HG03060 (cell line): ENCODE results near the gene GRIK2.
"Not testable (repeated sequence)": the region's sequence is repeated elsewhere in the genome, so short reads cannot be mapped to it uniquely, and the experiment has no call there.

Experiments
- ATAC-seq: cut with Tn5 transposase; IDR thresholded peaks from one replicate; pipeline ENCODE4 v1.9.1; 2021; ENCODE audit warnings: low read depth, moderate number of reproducible peaks; ENCODE audit not compliant: unreplicated experiment

GRIK2 gene

DNA sequence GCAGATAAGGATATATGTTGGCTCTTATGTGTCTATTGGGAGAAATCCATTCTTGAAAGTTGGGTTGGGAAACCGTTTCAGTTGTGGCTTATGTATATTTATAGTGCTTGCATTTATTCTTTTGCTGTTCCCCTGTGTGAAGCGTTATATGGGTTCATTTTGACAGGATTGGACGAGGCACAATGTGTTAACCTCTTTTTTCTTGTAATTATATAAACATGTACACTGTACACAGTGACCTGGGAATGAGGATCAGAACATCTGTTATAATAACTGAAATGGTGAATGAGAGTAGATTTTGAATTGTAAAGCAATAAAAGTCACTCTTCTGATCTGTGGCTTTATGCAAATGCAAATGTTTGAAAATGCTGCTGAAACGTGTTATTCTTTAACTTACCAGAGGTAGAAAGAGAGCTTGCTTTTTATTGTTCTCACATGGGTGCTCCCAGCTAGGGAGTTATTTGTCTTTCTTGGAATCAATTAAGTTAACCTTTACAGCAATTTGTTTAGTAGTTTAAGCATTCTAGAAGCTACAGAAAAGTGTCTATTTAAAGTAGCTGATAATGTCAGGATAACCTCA lies 213.7 kb downstream of the GRIK2 start:
- no peak for ATAC-seq

DNA sequence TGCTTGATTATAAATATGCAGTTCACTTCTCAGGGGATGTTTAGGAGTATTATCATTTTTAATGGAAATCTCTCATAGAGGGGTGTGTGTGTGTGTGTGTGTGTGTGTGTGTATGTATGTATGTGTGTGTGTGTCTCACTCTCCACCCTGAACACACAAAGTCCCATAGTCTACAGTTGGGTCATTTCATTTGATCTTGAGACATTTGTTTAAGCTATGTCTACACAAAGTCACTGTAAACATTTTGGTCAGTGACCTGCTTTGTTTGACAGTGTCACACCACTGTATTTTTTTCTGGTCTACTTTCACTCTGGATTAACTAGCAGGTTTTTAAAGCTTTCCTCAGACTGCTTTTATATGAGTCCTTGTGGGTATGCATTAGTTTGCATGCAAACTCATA lies 215.2 kb downstream of the GRIK2 start:
- no peak for ATAC-seq

DNA sequence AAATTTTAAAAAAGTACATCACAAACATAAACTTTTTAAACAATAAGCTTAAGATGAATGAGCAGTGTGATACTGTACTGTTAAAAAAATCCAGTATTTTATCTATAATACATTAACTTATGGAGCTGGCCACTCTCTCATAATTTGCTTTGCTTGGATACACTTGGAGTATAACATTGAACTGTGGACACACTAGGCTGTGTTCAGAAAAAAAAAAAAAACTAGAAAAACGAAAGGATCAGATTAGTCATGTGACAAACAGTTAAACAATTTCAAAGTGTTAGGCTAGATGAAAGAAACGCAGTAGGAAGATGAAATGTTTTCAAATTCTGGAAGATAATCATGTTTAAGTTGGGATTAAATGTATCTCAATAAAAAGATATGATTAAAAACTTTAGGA lies 220.0 kb downstream of the GRIK2 start:
- ATAC-seq, result no peak

DNA sequence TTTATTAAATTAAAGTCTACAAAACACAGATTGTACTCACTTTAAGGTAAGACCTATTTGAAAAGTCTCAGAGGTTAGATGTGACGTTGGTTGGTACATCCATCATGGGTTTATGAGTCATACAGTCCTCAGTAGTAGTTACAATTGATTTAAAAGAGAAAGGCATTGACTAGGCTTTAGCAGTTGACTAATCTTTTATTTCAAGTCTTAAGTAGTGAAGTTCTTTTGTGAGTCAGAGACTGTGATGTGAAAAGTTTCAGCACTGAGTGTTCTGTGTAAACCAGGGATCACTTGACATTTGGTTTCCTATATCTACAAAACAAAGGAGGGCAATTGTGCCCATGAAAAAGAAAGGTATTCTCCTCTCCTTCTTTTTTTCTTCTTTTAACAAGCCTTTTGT lies 221.3 kb downstream of the GRIK2 start:
- peak; percentile 62 for ATAC-seq

DNA sequence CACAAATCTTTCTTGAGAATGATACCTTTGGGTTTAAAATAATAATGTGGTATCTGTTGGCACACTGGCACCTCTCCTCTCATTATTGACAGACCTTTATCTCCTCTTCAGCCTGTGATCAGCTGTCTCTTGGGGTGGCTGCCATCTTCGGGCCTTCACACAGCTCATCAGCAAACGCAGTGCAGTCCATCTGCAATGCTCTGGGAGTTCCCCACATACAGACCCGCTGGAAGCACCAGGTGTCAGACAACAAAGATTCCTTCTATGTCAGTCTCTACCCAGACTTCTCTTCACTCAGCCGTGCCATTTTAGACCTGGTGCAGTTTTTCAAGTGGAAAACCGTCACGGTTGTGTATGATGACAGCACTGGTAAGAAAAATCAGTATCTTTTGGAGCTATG lies 232.8 kb downstream of the GRIK2 start:
- no peak for ATAC-seq

DNA sequence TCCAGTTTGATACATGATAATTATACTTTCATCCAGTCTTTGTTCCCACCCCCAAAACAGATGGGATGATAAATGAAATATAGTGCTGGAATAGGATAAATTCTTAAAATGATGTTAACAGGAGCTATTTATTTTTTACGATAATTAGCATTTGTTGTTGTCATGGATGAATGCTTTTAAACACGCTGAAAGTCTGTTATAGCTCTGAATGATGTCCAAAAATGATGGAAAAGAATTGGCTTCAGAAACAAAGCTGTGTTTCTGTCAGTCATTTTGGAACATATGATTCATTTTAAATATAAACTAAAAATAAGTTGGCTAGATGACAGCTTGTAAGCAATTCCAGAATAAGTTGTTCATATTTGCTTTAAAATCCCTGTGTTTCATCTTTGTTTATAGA lies 237.4 kb downstream of the GRIK2 start:
- ATAC-seq, result no peak

DNA sequence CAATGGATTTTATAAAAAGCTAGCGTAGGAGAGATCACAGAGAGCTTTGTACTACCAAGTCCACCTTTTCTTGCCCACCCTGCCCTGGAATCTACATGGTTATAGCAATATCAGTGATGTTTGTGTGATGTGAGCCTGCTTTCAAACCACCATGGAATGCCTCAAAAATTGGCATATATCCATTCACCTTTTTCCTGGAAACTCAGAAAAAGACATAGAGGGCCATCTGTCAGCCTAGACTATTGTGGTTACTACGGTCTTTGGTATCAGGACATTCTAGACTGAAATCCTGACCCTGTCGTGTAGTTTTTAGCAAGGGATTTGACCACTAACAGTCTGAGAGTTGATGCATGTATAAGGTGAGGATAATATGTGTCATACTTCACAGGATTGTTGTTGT lies 239.6 kb downstream of the GRIK2 start:
- ATAC-seq, result no peak

DNA sequence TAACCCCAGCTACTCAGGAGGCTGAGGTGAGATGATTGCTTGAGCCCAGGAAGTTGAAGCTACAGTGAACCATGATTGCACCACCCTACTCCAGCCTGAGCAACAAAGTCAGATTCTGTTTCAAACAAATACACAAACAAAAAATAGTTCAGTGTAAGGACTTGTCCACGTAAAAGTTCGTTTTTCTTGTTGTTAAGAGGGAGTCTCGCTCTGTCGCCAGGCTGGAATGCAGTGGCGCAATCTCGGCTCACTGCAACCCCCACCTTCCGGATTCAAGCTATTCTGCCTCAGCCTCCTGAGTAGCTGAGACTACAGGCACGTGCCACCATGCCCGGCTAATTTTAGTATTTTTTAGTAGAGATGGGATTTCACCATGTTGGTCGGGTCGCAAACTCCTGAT lies 245.4 kb downstream of the GRIK2 start:
- ATAC-seq, result not testable (repeated sequence)

DNA sequence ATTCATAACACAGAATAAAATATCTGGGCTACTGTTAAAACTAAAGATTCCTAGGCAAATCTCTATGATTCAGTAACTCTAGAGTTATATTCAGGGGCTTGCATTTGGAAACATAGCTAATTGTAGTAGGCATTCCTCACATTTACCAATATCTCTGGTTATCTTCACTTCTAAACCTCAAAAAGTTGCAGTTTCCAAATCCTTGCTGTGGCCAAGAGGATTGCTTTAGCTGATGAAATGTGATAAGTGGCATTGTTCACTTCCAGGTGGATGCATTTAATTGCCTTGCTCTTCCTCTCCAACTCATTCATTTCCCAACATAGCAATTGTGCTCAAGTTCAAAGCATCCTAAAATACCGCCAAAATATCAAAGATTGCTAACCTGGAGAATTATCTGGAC lies 246.6 kb downstream of the GRIK2 start:
- ATAC-seq, result no peak

DNA sequence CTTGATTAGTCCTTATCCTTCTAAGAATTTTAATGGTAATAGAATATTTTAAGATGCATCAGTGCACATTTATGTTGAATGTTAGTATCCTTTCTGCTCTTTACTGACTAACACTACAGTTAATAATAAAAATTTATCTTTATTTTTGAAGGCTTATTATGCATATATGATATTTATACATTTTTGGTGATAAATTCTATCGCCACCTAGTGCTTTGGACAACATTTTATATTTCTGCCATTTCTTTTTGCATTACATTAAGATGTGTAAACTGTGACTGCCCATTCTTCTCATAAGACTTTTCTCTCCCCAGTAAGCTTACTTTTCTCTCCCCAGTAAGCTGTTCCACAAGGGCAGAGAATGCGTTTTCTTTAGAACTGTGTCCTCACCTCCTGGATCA lies 252.3 kb downstream of the GRIK2 start:
- no peak for ATAC-seq

DNA sequence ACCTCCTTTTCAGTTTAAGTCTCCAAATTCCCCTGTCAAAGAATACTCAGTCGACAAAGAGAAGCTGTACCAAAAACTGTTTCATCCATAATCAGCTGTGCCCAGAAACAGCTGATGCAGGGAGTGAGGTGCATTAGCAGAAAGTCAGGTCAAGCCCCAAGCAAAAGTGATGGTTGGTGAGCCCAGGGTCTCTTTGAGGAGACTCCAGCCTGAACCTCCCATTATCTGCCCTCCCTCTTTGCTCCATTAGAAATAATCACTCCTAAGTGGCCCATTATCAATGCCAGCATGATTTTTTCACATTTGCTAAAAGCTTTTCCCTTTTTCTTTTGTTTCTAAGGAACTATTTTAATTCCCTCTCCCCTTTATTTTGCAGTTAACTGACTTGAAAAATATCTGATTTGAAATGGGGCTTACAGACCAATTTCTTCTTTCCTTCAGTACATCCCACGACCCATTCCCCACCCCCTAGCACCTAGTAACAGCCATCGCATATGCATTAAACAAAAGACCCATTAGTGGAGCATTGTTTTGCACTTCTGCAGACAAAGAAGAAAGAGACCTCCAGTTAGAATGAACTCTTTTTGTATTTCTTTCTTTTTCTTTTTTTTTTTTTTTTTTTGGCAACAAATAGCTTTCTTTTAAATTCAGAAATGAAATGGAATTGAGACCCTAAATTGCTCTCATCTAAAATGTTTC lies 257.0 kb downstream of the GRIK2 start:
- no peak for ATAC-seq

DNA sequence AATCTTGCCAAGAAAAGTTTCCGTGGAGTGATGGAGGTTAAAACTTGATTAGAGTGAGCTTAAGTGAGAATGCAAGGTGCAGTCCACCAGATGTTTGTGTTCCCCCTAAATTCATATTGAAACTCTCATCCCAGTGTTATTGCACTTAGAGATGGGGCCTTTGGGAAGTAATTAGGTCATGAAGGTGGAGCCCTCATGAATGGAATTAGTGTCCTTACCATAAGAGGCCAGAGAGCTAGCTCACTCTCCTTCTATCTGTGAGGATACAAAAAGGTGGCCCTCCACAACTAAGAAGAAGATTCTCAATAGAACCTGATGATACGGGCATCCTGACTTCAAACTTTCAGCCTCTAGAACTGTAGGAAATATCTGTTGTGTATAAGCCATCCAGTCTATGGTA lies 258.6 kb downstream of the GRIK2 start:
- no peak for ATAC-seq

DNA sequence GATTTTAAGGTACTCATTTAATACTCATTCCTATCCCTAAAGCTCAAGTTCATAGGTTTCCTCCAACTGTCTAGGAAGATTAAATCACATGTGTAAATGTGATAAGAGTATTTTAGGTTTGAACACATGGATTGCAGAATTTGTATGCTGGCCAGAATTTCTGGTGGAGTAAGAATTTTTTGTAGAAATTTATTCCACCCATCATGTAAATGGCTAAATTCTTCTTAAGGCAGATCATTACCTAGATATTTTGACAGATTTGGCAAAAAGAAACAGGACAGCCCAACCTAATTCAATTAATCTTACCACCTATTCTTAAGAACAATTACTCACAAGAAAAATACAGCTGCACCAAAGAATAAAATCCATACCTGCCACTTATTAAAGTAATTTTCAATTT lies 261.6 kb downstream of the GRIK2 start:
- no peak for ATAC-seq

DNA sequence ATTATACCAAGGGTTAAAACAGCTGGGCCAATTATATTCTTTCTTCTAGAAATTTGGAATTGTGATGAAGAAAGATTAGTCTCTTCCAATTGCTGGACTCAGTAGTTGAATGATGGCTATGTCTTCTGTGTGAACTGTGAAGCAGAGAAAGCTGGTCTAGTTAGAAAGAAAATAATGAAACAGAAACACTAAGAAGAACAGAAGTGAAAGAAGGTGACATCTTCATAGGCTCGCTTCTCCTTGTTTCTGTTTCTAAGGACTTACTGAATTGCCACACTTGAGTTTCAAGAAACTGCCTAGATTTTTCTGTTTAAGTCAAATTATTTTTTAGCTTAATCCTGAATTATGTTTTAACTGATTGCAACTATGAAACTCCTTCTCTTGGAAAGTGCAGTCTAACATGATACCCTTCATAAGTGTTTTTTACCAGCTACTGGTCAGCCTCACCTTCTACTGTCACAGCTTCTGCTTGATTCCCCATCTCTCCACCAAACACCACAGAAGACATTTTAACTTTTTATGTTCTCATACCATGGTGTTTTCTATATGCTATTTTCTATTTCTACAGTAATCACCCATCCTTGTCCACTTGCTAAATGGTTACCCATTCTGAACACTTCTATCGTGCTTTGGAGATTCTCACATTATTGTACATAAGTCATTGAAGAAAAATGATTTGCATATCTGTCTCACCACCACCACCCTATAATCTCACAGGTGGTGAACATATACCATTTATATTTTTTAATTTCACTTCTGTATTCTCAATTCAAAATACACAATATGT lies 268.8 kb downstream of the GRIK2 start:
- peak; percentile 64 for ATAC-seq

DNA sequence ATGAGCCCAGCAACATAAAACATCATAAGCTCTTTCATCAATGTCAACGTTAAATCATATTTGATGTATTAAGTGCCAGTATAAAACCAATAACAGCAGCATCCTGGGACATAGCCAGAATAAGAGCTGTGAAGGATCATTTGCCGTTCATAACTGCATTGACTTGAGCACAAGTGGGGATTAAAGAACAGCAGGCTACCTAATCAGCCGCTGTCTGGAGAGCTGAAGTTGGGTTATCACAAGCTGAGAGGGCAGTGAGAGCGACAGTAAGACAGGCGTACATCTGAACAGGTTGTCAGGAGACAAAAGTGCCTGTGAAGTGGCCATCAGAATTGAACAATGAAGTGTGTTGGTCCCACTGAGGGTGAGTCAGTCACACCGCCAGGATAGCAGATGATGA lies 269.6 kb downstream of the GRIK2 start:
- ATAC-seq, result no peak

DNA sequence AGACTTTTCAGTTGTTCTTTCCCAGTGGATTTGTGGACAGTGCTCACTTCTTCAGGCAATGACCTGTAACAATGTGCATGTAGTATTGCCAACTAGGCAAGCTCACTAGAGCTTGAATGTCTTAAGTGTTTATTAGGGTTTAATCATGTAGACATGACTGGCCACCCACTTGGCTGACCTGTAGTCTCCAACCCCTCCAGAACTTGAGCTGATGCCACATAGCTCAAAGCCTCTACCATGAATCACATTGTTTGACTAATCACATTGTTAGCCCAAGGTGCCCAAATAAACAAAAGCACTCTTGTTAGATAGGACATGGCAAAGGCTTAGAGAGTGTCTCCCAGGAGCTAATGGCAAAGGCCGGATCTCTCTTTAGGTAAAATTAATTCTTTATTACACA lies 272.7 kb downstream of the GRIK2 start:
- no peak for ATAC-seq

DNA sequence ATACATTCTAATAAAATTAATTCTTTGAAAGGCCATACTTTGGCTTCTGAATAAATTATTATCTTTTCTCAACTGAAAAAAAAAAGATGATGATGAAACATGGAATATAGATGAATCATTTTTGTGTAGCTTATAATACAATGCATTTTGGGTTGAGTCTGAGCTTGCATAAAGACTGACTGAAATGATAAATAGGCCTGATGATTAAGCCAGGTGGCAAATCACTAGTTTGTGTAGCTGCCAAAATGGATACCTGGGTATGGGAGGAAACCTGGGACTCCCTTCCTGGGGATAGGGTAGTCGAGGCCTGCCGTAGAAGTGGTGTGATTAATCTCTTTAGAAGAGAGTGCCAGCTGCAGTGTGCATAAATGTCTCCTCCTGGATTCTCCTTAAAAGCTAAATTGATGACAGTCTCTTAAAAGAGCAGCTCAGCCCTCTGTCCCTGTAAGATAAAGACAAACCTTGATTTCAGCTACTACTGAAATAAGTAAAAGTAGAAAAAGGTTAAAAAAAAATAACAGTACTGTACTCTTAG lies 275.1 kb downstream of the GRIK2 start:
- ATAC-seq, result no peak

DNA sequence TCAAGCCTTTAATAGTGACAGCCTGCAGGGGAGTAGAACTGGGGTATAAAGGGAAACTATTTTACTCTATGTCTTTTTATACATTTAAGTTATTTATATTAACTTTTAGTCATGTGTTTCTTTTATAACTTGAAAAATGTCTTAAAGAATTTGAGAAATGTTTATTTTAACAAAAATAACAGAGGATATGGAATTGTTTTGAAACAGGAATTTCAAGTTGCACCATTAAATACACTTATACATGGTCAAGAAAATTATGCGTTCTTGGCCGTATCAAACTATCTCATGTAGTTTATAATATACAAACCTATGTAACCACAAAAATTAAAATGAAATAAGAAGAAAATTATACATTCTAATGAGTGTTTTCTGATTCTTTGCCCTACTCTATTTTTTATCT lies 282.7 kb downstream of the GRIK2 start:
- no peak for ATAC-seq

DNA sequence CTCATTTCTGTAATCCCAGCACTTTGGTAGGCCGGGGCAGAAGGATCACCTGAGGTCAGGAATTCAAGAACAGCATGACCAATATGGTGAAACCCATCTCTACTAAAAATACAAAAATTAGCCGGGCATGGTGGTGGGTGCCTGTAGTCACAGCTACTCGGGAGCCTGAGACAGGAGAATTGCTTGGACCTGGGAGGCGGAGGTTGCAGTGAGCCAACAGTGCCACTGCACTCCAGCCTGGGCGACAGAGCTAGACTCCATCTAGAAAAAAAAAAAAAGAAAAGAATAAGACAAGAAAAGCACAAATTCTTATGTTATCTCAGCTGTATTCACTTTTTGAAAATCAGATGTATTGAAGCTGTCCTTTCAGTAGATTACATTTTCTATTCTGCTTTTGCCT lies 289.4 kb downstream of the GRIK2 start:
- ATAC-seq, result no peak

DNA sequence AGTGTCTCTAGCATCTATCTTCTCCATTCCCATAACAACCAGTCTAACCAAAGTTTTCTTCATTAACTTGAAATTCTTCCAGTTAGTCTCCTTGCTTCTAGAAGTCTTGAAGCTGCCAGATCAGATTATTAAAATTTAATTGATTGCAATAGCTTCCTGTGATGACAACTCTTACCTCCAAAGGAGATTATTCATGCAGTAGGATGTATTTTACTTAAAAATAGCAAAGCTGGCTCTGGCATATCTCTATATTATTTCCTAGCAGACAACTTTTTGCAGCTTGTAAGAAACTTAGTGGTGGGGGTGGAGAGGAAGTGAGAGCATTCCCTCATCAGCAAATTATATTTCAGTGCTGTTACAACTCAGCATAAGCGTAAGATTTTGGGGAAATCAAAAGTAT lies 290.4 kb downstream of the GRIK2 start:
- ATAC-seq, result no peak

DNA sequence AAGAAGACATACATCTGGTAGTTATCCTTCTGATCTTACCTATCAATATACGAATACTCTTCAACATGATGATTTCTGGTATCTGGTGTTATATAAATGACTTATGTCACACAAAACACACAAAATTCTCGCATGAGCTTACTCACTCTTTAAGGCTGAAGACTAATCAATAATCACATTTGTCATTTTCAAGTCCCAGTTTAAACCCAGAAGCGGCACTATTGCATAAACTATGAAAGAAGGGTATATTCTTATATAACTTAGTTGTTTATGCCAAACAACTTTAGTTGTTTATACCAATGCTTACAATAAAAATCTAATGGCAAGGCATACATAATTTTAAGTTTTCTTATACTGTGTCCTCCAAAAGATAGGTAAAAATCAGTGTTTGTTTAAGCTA lies 293.1 kb downstream of the GRIK2 start:
- ATAC-seq, result no peak

DNA sequence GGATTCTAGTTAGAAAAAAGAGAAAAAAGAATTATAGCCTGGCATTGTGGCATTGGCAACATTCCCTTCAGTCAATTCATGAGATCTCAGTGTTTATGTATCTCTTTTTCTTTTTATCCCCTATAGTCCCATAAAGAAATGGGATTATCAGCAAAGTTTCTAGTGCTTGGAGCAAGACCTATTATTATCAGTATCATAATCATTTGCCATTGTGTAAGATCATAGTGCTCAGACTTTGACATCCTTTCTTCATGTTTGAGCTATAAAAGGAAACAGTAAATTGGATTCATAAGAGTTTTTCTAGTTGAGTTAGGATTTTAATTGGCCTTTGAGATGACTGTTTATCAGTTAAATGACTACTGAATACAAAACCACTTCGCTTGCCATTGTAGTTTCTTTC lies 295.6 kb downstream of the GRIK2 start:
- no peak for ATAC-seq
